Activated T-cell treated with anti-CD3 and anti-CD28 coated beads for 1 hour (primary cell): Measurements from ENCODE around the gene HNRNPF.
"Not testable (repeated sequence)": the region's sequence is repeated elsewhere in the genome, so short reads cannot be mapped to it uniquely, and the experiment has no call there.

ENCODE experiments used
- DNase-seq: peaks from one replicate; pipeline ENCODE4 v3.0.0-alpha.2; 2020; ENCODE audit warnings: low read depth

Gene HNRNPF

GRCh38 chr10:43350156-43350555, 58.8 kb downstream of the HNRNPF start:
- no peak for DNase-seq

- peak; percentile 83 for DNase-seq
Observed at GRCh38 chr10:43348511-43349312, 60.3 kb downstream of the HNRNPF start.

GRCh38 chr10:43347997-43348396, 61.0 kb downstream of the HNRNPF start:
- DNase-seq, result no peak

GRCh38 chr10:43344051-43344450, 64.9 kb downstream of the HNRNPF start:
- no peak for DNase-seq

GRCh38 chr10:43343126-43343525, 65.9 kb downstream of the HNRNPF start:
- no peak for DNase-seq

GRCh38 chr10:43342279-43343125, 66.5 kb downstream of the HNRNPF start:
- DNase-seq, result no peak

GRCh38 chr10:43341450-43341849, 67.5 kb downstream of the HNRNPF start:
- no peak for DNase-seq

- no peak for DNase-seq
Observed at GRCh38 chr10:43340619-43341018, 68.4 kb downstream of the HNRNPF start.

- no peak for DNase-seq
Observed at GRCh38 chr10:43340101-43340500, 68.9 kb downstream of the HNRNPF start.

- no peak for DNase-seq
Observed at GRCh38 chr10:43339136-43339535, 69.8 kb downstream of the HNRNPF start.

GRCh38 chr10:43338117-43338516, 70.9 kb downstream of the HNRNPF start:
- no peak for DNase-seq

GRCh38 chr10:43337536-43337935, 71.5 kb downstream of the HNRNPF start:
- DNase-seq, result not testable (repeated sequence)

GRCh38 chr10:43336641-43337318, 72.2 kb downstream of the HNRNPF start:
- no peak for DNase-seq

GRCh38 chr10:43336061-43336460, 72.9 kb downstream of the HNRNPF start:
- DNase-seq, result no peak
